HFF-Myc (cell line): ENCODE measurements around the gene SMYD3.

Experiments
- DNase-seq: peaks from one replicate; pipeline ENCODE4 v3.0.0-alpha.2; 2011; ENCODE audit warnings: low read depth; ENCODE audit errors: extremely low read depth
- H3K4me3 ChIP-seq: replicated peaks from 2 replicates; pipeline ENCODE4 v1.5.1; 2011; ENCODE audit warnings: low read depth, mild to moderate bottlenecking, control low read depth, low read length
- TF ChIP-seq, protein P1 (sequence below): IDR thresholded peaks from 2 replicates; pipeline ENCODE4 v1.5.1; 2012; ENCODE audit warnings: mild to moderate bottlenecking, low read depth, low read length, control low read depth; ENCODE audit errors: missing control alignments

Gene SMYD3

DNA sequence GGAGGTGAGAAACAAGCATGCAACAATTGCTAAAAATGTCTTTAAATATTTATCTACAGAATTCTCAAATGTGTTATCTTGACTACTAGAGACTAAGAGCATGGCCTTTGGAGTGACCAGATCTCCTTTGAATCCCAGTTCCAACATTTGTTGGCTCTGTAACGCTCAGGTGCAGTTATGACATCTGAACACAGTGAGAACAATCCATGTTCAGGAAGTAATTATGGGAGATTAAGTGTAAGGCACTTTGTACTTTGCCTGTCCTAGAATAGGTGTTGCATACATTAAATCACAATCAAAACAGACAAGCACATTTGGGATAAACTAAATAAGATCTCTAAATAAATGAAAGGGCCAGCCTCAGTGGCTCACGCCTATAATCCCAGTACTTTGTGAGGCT lies 454.5 kb downstream of the SMYD3 start:
- no peak overlapping the region for H3K4me3 ChIP-seq

DNA sequence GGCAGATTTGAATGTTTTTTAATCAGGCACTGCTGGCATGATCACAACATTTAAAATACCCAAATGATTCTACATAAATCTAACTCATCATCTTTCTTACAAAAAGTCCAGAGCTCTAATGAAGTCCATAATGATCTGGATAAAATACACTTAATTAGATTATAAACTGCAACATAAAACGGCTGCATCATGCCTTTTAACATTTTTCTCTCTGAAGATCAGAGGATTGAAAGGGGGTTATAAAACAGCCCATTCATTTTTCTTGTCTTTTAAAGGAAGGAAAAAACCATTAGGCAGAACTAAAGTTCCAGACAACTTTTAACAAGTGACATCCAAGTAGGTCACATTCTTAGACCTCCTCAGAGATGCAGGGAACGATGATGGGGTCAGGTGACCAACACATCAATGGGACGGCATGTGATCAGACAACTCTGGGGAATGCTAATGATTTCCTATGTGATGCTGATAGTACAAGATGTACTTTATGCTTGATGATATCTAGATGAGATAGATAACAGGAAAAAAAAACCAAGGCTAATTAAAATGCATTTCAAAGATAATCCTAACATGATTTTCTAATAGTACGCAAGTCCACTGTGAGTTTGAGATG lies 455.1 kb downstream of the SMYD3 start:
- DNase-seq = no peak
- TF ChIP-seq, protein P1, sequence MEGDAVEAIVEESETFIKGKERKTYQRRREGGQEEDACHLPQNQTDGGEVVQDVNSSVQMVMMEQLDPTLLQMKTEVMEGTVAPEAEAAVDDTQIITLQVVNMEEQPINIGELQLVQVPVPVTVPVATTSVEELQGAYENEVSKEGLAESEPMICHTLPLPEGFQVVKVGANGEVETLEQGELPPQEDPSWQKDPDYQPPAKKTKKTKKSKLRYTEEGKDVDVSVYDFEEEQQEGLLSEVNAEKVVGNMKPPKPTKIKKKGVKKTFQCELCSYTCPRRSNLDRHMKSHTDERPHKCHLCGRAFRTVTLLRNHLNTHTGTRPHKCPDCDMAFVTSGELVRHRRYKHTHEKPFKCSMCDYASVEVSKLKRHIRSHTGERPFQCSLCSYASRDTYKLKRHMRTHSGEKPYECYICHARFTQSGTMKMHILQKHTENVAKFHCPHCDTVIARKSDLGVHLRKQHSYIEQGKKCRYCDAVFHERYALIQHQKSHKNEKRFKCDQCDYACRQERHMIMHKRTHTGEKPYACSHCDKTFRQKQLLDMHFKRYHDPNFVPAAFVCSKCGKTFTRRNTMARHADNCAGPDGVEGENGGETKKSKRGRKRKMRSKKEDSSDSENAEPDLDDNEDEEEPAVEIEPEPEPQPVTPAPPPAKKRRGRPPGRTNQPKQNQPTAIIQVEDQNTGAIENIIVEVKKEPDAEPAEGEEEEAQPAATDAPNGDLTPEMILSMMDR = no peak
- H3K4me3 ChIP-seq = no peak overlapping the region

More for the DNA sequence above, 454.5 kb downstream of the SMYD3 start:
- DNase-seq = no peak
- TF ChIP-seq, protein P1 = no peak

DNA sequence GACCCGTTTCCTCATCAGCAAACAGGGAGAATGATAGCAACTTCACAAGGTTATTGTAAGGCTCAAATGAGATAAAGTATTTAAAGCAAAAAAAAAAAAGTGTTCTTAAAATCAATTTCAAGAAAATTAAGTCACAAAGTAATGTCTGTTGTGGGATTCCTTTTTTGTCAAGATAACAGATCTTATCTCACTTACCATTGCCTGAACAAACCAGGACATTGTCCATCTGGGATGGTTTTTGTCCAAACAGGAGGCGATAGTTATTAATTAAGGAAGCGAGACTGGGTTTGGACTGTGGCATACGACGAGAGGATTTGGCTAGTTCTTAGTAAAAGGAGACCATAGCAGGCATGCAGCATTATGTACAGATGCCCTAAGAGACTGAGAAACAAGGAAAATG lies 458.4 kb downstream of the SMYD3 start:
- TF ChIP-seq, protein P1 = no peak
- DNase-seq = no peak
- no peak overlapping the region for H3K4me3 ChIP-seq

DNA sequence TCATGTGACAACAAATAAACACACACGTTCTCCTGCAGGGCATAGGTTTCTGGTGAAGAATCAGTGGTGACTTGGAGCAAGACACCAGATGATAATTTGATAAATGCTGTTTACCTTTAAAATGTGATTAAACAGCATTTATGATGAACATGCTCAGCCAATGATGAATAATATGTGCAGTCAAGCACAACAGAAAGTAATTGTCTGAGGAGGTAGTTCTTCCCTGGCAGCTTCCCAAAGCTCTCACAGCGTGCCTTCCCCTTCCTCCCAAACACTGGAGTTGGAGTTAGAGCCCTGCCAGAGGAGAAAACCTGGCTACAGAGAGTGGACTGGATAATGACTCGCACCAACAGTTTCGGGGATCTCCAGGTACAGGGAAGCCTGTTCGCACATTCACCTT lies 463.5 kb downstream of the SMYD3 start:
- TF ChIP-seq, protein P1 = no peak
- DNase-seq = no peak

DNA sequence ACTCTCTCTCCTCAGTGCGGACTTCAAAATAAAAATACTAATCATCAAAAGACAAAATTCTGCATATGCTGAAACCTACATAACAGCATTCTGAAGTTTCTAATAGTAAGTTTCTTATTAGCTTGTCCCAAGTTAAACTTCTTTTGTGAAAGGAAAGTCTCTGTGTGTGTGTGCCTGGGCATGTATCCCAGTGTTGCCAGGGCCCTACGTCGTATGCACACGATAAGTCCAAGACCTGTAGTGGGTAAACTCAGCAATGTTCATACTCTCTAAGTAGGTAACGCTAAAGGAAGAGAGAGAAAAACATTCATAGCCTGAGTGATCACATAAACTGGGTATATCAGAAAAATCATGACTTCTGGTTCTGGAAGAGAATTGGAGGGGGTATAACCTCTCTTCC lies 465.7 kb downstream of the SMYD3 start:
- no peak for DNase-seq
- no peak overlapping the region for H3K4me3 ChIP-seq
- TF ChIP-seq, protein P1 = no peak

More for the DNA sequence above, 463.5 kb downstream of the SMYD3 start:
- H3K4me3 ChIP-seq = no peak overlapping the region

DNA sequence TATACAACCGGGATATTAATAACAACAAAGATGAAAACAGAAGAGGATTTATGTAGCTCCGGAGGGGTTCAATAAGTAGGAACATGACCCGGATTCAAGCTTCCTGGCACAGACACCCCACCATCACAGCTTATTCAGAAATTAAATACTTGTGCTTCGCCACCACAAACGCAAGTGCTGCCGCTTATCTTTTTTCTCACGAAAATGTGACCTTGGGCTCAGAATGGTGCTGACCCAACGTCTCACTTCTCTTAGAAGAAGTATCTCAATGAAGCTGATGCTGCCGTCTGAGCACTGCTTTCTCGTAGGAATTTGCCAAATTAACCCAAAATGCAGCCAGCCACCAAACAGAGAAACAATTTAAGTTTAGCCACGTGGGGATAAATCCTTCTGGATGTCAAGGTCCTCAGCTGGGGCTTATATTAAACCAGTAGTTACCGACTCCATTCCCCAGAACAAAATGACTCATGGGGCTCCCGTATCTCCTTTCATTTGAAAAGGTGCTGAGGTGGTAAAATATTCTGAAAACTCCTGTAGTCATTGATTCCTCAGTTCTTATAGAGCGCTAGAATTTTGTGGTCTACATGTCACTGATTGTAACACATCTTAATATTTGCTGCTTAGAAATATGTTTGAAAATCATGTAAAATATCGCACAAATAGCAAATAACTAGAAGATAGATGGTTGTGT lies 466.7 kb downstream of the SMYD3 start:
- TF ChIP-seq, protein P1 = no peak
- H3K4me3 ChIP-seq = no peak overlapping the region
- no peak for DNase-seq
